IPS DF 4.7 (cell line): Measurements from ENCODE around the gene SPAG16.
"Not testable (repeated sequence)": the region's sequence is repeated elsewhere in the genome, so short reads cannot be mapped to it uniquely, and the experiment has no call there.

Source experiments
- DNase-seq: peaks from one replicate; pipeline ENCODE4 v3.0.0-alpha.2; 2013; ENCODE audit warnings: low spot score; ENCODE audit errors: extremely low read depth

SPAG16 gene

DNA sequence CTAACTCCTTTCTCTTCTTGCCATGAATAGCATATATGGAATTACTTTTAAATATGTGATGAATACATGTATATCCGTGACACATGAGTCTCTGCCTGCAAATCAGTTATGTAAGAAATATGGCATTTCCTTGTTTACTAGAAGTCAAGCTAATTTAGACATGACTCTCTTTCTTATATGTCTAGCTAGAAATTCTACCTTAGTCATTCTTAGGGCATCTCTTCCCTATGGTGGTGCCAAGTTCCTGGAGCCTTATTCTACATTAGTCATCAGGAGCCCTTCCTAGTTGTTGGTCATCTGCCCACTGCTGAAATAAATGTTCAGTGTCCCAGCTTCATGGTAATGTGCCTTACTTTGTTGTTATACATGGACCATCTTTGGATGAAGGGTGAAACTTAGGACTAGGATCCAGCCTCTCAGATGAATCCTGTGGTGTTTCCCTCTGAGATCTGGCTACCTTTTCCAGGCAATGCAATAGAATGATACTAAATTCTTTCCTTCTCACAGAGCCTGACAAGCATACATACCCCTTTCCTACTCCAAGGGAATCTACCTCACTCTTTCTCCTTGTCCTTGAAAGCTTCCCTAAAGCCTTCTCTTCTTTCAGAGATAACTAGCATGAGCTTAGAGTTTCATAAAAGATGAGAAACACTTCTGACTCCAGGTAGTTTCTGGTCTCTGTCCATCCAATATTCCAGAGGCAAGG is 711.3 kb downstream of the SPAG16 start:
- DNase-seq = no peak

DNA sequence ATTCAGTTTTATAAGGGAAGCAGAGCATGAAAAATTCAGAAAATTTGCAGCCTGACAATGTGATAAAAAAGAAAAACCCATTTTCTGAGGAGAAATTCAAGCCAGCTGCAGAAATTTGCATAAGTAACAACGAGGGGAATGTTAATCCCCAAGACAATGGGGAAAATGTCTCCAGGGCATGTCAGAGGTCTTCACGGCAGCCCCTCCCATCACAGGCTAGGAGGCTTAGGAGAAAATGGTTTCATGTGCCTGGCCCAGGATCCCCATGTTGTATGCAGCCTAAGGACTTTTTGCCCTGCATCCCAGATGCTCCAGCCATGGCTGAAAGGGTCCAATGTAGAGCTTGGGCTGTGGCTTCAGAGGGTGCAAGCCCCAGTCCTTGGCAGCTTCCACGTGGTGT is 714.7 kb downstream of the SPAG16 start:
- not testable (repeated sequence) for DNase-seq

DNA sequence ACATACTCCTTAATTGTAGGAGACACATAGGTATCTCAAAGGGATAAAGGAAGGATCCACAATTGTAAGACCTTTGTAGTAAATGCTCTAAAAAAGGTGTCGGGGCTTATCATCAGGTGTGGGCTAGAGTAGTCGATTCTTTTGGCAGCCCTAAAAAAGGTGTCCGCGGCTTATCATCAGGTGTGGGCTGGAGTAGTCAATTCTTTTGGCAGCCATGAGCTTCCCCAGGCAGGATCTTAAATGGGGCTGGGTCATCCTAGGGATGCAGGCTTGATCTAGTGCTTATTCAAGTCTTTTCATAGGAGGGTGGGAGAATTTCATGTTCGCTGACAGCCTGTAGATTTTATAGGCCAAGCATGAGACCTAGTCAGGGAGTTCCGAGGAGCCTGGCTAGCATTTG is 720.2 kb downstream of the SPAG16 start:
- DNase-seq = no peak

DNA sequence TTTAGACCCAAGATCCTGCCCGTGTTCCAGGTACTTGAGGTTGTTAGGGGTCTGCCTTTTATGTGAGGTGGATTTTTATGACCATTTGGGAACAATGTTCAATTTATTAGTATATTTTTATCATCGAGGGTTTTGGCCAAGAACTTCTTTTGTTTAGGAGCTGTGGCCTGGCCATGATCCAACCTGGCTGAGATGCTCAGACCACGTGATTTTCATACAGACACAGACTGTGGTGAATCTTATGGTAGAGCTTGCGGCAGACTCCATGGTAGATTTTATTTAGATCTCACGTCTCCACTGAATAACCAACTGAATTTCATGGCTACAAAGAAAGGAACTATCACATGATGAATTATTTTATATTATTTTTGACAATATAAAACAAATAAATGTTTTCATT is 721.1 kb downstream of the SPAG16 start:
- no peak for DNase-seq

DNA sequence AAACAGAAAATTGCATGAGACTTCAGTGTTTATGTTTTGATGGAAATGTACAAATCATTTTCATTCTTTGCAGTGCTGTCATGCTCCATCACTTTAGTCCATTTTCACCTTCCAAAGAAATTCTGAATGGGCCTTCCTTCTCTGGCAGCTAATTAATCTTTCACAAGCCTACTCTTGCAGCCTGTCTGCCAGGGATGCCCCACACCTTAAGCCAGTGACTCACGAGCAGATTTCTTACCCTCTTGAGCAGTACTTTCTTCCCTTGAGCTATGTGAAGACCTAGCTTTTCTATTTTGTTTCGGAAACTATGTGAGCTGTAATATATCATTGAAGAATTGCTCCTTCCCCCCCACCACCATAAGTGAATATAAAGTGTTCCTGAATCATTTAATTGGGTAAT is 722.3 kb downstream of the SPAG16 start:
- DNase-seq = no peak

DNA sequence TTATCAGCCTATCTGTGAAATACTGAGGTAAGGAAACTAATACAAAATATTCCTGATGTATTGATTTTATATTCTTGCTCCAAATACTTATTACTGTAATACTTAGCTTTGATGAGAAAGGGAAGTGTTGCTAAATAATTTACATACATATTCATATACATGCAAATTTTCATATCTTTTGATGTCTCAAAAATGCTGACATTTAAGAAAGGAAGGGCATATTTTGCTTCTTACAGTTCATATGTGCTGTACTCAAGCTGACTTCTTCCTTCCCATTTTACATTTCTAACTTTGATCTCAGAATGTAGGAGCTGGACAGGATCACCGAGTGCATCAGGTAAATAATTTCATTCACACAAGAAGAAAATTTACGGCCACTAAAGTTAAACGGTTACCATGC is 727.4 kb downstream of the SPAG16 start:
- no peak for DNase-seq

DNA sequence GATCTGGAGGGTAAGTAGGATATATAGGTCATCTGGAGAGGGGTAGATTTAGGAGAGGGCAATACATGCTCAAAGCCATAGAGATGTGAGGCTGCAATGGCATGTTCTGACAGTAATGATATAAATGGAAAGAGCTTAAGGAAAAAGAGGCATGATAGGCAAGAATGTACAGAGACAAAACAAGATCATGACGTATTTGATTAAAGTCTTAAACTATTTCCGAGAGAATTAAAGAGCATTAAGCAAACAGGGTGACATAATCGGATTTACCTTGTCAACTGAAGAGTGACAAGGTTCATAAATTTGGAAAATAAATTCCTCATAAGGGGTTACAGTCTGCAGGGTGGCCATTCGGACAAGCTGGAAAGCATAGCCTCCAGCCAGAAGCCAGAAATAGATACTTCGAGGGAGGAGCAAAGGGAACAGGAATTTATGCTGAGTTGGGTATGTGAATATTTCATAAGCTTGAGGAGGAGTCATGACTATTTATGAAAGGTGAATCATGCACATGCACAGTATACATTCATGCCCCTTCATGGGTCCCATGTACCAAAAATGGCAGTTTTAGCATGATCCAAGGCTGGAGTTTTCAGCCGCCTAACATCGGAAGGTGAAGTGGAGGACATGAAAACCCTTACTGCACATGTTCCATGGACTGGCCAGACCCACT is 730.4 kb downstream of the SPAG16 start:
- no peak for DNase-seq

DNA sequence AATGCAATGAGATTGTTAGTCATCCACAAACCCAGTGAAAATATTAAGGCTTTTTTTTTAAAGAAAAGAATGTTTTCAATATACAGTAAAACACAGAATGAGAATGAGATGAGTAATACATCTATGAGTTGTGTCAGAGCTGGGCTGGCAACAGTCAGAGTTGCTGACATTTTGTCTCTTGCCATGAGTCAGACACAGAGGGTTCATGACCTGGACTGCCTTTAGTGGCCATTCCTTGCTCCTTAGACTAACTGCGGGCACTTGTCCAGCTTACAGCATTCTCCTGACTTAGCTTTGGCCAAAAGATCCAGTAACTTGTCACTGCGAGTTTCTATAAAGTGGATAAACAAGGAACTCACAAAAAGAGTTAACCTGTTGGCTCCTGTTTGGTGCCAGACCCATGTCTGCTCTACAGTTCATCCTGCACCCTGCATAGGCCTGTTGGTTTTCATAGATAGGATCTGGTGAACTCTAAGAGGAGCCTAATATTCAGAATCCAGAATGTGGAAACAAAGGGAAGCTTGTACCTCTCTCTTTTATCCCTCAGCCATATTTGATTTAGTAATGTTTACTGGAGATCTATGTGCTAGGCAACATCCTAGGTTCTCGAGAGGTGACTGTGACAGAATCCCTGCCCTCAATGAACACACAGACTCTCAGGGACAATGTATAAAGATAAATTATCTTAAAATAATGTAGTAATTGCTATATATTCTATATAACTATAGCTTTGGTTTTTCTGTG is 735.1 kb downstream of the SPAG16 start:
- DNase-seq = no peak

DNA sequence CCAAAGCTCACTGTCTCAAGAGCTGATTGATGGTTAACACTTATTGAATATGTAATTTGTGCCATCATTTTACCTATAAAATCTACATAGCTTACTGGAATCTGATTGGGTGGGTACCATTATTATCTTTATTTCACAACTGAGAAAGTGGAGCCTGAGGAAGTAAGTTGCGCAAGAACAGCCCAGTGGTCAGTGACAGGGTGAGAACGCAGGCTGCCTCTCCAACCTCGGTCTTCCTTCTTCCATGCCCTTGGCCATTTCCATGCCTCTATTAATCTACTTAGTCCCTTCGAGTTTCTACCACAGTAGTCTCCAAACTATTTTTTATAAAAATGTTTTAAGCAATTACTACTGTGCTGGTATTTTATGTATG is 735.7 kb downstream of the SPAG16 start:
- DNase-seq = no peak

DNA sequence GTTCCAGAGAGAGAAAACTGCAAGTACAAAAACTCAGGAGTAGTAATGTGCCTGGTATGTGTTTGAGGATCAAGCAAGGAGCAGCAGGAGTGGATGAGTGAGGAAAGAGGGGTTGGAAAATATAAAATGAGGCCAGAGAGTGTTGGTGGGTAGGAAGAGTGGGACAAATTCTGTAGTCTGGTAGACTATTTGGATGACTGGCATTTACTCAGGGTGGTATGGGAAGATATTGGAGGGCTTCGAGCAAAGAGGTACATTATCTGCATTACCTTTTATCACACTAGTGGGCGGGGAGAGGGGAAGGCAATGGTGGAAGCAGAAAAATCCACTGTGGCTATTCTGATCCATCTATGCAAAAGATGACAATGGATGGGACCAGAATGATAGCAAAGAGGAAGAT is 744.9 kb downstream of the SPAG16 start:
- DNase-seq = no peak

DNA sequence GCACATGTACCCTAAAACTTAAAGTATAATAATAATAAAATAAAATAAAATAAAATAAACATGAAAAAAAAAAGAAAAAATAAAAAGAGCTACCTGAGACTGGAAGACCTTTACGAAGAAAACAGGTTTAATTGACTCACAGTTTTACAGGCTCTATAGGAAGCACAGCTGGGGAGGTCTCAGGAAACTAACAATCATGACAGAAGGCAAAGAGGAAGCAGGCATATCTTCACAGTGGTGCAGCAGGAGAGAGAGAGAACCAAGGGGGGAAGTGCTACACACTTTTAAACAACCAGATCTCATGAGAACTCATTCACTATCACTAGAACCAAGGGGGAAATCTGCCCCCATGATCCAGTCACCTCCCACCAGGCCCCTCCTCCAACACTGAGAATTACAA is 747.3 kb downstream of the SPAG16 start:
- no peak for DNase-seq

DNA sequence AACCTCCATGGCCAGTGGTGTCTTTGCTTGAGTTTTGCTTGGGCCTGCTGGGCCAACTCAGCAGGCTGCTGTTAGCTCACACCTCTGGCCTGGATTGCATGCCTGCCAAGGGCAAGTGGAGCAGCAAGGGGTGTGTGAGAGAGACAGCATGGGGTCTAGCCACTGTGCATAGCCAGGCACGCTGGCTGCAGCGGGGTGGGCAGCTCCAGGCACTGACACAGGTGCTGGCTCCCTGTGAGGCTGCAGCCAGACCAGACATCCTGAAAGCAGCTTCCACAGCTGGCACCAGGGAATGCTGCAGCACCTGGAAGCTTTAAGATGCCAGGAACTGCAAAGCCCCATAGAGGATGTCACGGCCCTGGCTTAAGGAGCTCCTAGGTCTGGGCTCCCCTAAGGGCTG is 750.2 kb downstream of the SPAG16 start:
- no peak for DNase-seq

DNA sequence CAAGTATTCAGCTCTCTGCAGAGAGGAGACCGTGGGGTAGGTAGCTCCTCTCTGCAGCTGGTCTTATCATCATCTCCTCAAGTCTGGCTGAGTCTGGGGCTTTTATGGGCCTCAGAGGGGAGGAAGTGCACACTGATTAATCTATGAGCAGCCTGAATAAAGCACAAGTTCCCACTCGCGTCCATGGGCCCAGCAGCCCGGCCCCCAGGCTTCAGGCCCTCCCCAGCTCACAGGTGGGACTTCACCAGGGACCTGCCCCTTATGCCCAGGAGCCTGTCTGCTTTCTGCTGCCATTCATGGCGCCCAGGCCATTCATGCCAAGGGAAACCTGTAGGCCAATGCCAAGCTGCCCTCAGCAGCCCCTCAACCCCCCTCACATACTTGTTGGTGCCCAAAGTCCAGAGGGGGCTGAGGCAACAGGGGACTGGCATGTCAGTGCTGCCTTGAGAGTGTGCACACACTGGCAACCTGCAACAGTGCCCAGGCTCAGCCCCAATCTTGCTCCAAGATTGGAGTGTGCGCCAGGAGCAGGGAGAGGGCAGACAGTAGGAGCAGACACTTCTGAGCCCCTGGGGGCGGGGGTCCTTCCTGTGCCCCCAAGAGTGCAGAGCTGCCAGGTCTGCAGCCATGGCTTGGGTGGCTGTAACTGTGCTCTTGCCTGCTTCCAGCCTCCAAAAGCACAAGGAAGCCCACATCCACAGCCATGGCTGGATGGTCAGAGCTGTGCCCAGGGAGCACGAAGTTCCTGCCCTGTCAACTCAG is 751.0 kb downstream of the SPAG16 start:
- DNase-seq = no peak

DNA sequence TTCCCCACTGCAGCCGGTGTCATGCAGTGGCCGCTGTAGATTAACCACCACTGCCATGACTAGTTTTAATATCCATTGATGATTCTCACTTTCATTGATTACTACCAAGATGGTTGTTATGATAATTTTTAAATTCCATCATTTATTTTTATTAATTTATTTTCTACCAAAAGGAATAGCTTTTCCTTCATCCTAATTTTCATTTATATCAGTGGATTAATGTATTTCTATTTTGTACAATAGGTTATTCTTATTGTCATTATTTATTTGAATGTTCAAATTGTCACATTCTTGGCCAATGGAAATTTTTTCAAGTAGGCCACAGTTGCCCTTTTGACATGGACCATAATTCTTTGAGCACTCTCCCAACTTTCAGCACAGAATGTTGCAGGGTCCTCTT is 751.7 kb downstream of the SPAG16 start:
- DNase-seq = no peak

DNA sequence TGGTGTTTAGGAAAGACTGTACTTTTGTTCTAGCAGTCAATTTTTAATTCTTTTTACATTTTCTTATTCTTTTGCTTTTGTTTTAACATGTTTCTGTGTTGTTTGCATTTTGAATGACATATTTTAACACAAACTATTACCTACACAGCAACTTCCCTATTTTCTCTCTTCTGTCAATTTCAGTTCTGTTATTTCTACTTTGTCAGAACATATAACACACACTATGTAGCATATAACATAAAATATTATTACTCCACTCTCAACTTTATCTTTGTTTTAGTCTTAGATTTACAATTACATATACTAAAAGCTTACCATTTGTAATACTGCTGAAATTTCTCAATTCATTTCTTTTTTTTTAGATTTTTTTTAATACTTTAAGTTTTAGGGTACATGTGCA is 753.9 kb downstream of the SPAG16 start:
- DNase-seq = no peak

DNA sequence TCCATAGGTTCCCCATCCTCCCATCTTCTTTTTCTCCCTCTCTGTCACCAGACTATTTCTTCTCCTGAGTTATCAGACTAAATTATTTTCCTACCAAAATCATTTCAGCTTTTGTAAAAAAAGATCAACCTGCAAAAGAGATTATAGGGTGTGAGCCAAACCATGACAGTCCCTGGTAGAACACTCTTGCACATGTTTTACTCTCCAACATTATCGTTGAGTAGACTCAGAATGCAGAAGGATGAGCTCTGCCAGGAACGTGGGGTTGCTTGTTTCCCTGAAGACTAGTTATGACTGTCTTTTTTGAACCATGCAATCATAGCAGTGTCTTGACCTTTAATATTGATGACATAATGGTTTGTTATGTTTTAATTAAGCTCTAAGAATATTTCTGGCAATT is 766.5 kb downstream of the SPAG16 start:
- no peak for DNase-seq

DNA sequence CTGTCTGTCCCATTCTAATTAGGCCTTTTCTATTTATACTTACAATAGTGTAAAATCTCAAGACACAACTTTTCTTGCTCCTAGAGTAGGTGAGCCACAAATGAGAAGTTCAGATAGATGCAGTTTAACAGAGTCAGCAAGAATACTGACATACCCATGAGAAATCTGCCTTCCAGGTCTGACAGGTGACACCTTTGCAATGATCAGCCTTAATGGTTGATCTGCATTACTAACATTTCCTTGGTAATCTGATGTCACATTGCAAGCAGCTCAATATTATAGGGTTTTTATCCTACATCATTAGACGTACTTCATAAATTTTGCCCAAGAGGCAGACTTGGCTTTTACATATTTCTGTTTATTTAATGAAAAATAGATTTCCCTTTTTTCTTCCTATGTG is 767.3 kb downstream of the SPAG16 start:
- DNase-seq = no peak

DNA sequence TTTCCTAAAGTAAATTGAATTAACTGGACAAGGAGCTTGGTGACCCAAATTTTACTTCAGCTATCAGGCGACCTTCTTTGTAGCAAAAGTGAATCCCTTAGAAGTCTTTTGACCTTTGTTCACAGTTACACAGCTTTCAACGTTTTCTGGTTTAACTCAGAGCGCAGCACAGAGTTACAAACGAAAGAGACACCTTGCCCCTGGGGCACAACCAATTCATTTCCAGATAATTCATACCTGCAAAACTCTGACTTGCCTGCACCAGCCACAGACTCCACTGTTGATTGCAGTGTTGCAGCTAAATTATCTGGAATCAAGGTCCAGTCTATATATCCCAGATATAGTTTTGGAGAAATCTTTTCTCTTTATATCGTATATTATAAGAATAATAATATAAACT is 768.0 kb downstream of the SPAG16 start:
- DNase-seq = no peak

DNA sequence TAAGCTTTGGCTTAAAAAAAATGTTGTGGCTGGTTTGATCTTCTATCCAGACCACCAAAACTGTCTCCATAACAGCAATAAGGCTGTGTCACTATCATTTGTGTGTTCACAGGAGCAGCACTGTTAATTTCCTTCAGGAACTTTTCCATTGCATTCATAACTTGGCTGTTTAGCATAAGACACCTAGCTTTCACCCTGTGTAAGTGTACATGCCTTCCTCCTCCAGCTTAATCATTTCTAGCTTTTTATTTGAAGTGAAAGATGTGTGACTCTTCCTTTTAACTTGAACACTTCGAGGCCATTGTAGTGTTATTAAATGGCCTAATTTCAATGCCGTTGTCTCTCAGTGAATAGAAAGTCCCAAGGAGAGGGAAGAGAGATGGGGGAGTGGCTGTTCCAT is 773.7 kb downstream of the SPAG16 start:
- no peak for DNase-seq

DNA sequence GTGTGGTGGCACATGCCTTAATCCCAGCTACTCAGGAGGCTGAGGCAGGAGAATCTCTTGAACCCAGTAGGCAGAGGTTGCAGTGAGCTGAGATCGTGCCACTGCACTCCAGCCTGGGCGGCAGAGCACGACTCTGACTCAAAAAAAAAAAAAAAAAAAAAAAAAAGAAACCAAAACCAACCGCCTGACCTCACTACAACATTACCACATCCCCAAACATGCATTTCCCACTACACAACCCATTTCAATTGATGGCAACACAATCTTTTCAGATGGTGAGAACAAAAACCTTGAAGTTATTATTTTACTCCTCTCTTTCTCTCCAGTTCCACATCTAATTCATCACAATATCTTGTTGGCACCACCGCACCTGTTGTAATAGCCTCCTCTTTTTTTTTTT is 778.0 kb downstream of the SPAG16 start:
- DNase-seq = not testable (repeated sequence)

DNA sequence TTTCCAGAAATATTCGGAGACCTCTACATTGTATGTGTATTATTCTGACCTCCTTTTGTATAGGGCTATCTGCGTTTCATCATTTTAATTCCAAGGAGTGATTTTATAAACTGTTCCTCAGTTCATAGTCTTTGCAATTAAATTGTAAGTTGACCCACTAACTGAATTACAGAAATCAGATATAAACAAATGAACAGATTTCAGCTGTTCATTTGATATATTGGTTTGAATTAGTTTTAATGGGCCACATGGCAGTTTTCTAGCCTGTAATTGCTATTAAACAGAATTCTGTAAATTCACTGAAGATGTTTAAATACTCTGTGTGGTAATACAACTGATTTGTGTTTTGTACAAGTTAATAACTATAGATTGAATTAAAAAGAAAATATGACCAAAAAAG is 780.2 kb downstream of the SPAG16 start:
- no peak for DNase-seq

DNA sequence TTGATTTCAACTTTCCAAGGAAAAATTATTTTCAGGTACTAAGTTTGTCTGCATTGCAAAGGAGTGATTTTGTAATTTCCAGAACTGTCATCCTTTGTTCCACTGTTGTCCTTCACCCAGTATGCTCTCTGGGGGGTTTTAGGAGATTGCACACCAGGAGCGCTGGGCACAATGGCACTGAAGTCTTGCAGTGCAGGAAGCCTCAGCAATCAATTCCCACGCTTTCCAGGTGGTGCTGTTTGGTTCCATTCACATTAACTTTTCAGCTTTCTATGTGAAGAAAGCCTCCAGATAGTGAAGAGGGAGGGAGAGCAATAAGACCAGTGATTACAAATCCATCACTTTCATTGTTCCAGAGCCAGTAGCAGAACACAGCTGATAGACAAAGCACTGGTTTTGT is 782.6 kb downstream of the SPAG16 start:
- DNase-seq = no peak
